Stimulated activated CD8-positive, alpha-beta memory T cell treated with anti-CD3 and anti-CD28 coated beads, Interleukin-12 subunit alpha, Interleukin-12 subunit beta, amount 100 ng/mL, for 24 hours (primary cell): ENCODE results near the gene MRPL52.
A peak's percentile ranks its signal among the peaks of the same experiment; 100 is the strongest.
"Not testable (repeated sequence)": the region's sequence is repeated elsewhere in the genome, so short reads cannot be mapped to it uniquely, and the experiment has no call there.

Experiments
- DNase-seq: peaks from one replicate; pipeline ENCODE4 v3.0.0-alpha.2; 2020; ENCODE audit errors: extremely low read depth

Gene MRPL52

GRCh38 chr14:22852940-22853767, 23.5 kb downstream of the MRPL52 start:
- peak; percentile 70 for DNase-seq

GRCh38 chr14:22854296-22854695, 24.6 kb downstream of the MRPL52 start:
- not testable (repeated sequence) for DNase-seq

GRCh38 chr14:22854963-22855724, 25.5 kb downstream of the MRPL52 start:
- no peak for DNase-seq

GRCh38 chr14:22856428-22856827, 26.7 kb downstream of the MRPL52 start:
- no peak for DNase-seq

- DNase-seq = not testable (repeated sequence)
Measured at GRCh38 chr14:22860377-22860776, 30.7 kb downstream of the MRPL52 start.

- DNase-seq = no peak
Measured at GRCh38 chr14:22861651-22862050, 32.0 kb downstream of the MRPL52 start.

- no peak for DNase-seq
Measured at GRCh38 chr14:22864979-22865378, 35.3 kb downstream of the MRPL52 start.

GRCh38 chr14:22865424-22866405, 36.0 kb downstream of the MRPL52 start:
- DNase-seq = no peak

- DNase-seq = no peak
Measured at GRCh38 chr14:22866874-22867273, 37.2 kb downstream of the MRPL52 start.

GRCh38 chr14:22870811-22871223, 41.1 kb downstream of the MRPL52 start:
- no peak for DNase-seq

GRCh38 chr14:22871224-22872032, 41.7 kb downstream of the MRPL52 start, which contains the start of gene LRP10:
Gene LRP10, plus strand, starts transcription at chr14:22871740. Its CDS starts 564 bp downstream, at chr14:22872304.
- no peak for DNase-seq

GRCh38 chr14:22872033-22872832, 42.5 kb downstream of the MRPL52 start:
- no peak for DNase-seq

- no peak for DNase-seq
Measured at GRCh38 chr14:22872833-22873520, 43.3 kb downstream of the MRPL52 start.

GRCh38 chr14:22875003-22875747, 45.5 kb downstream of the MRPL52 start:
- no peak for DNase-seq

GRCh38 chr14:22875748-22876319, 46.1 kb downstream of the MRPL52 start:
- no peak for DNase-seq

- DNase-seq = no peak
Measured at GRCh38 chr14:22877000-22877501, 47.4 kb downstream of the MRPL52 start.

- DNase-seq = no peak
Measured at GRCh38 chr14:22878271-22879246, 48.9 kb downstream of the MRPL52 start.
